ENCODE data around the gene IFTAP.
"Not testable (repeated sequence)": the region's sequence is repeated elsewhere in the genome, so short reads cannot be mapped to it uniquely, and the experiment has no call there.

IFTAP gene

DNA sequence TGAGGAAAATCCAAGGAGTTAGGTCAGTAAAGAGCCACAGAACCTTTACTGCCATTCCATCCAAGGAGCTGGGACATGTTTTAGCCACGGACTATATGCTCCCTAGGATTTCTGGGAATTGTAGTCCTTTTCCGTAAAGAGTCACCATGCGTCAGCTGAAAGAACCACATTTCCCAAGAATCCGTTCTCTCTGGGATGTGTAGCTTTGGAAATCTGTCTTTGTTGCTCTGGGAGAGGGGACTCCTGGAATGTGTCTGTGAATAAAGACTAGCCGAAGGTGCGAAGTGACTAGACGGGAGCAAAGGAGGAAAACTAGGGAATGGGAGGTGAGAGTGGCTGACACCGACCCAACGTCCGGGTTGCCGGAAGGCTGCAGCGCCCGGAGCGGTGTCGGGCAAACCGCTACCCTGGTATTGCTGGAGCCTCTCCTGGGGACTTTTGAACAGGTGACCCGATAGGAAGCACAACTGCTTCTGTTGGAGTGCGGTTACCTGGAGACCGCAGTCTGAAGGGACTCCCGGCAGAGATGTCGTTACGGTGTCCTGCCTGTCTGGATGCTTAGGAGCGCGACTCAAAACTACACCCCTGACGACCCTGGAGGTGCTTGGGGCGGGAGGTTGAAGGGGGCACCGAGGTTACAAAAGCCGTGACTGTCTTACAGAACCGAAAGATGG is at the start of gene IFTAP:
IFTAP (plus strand) TSS at position 187 of the 674 bp plus-strand sequence. CDS start 15,602 bp downstream, outside the sequence.
- peak in 1 of 2 experiments; percentile 3 for DNase-seq (ENCODE audit: low read depth in 2 of 2)

GRCh38 chr11:36550385-36551115 is 43.8 kb upstream of the IFTAP start:
- DNase-seq (ENCODE audit: low read depth in 2 of 2), result no peak

GRCh38 chr11:36557390-36557789 is 36.9 kb upstream of the IFTAP start:
- not testable (repeated sequence) for DNase-seq (ENCODE audit: low read depth in 2 of 2)

GRCh38 chr11:36557991-36558390 is 36.3 kb upstream of the IFTAP start:
- DNase-seq (ENCODE audit: low read depth in 2 of 2), result no peak

GRCh38 chr11:36558571-36559413 is 35.5 kb upstream of the IFTAP start:
- DNase-seq (ENCODE audit: low read depth in 2 of 2), result no peak

DNA sequence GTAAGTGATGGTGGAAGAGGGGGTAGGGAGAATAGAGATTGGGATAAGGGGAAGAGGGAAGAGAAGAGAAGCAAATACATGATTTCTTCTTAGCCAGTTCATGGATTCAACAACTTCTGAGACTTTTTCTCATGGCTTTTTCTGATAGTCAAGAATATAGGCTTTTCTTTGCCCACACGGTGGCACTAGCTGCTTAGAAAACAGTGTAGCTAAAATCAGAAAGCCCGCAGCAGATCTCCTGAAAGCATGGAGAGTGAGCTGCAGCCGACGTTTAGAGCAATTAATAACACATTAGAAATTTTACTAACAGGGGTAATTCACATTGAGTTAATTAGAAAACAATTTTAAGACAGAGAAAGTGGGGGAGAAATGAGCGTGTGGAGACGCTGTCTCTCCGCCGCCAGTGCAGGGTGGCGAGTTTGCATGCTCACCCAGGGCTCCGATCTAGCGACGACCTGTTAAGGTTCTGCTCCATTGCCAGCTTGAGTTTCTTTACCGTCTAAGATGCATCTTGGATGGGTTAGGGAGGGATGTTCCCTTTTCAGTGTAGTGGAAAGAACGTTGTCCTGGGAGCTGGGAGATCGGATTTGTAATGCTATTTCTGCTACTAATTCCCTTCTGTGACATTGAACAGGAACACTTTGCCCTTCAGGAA is 29.8 kb upstream of the IFTAP start:
- DNase-seq (ENCODE audit: low read depth in 2 of 2), result peak in 1 of 2 experiments; percentile 6

- DNase-seq (ENCODE audit: low read depth in 2 of 2), result no peak
Observed at GRCh38 chr11:36565031-36565610, 29.2 kb upstream of the IFTAP start.

DNA sequence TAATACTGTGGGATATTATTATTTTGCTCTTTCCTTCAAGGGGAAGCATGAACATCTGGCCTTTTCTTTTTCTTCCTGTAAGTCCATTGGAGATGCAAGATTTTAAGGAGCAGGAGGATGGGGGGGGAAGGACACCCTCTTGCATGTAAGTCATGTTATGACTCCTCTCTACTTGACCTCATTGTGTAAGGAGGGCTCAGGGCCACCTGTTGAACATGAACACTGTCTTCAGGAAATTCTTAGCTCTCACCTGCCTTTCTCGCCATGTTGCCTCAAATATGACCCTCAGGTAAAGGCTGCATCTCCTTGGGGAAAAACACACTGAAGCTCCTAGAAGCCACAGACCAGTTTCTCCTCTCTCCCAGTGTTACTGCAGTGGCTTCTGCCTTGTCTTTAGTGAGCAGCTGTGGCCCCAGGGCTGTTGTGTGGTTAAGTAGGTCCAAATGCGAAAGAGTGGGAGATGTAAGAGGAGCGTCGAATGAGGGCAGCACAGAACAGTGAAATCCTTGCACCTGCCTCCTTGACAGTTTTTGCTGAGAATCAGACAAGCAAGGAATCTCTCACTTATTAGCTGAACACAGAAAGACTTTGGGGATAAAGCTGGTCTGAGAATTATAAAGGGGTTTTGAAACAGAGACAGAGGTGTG is 27.8 kb upstream of the IFTAP start:
- DNase-seq (ENCODE audit: low read depth in 2 of 2), result no peak

GRCh38 chr11:36567694-36568093 is 26.6 kb upstream of the IFTAP start, which contains the start of gene RAG1:
Gene RAG1 (plus strand): TSS chr11:36568007. CDS start chr11:36573305, 5,298 bp downstream.
- no peak for DNase-seq (ENCODE audit: low read depth in 2 of 2)

GRCh38 chr11:36569095-36569494 is 25.2 kb upstream of the IFTAP start:
- DNase-seq (ENCODE audit: low read depth in 2 of 2), result no peak

- no peak for DNase-seq (ENCODE audit: low read depth in 2 of 2)
Observed at GRCh38 chr11:36574486-36574885, 19.8 kb upstream of the IFTAP start.

DNA sequence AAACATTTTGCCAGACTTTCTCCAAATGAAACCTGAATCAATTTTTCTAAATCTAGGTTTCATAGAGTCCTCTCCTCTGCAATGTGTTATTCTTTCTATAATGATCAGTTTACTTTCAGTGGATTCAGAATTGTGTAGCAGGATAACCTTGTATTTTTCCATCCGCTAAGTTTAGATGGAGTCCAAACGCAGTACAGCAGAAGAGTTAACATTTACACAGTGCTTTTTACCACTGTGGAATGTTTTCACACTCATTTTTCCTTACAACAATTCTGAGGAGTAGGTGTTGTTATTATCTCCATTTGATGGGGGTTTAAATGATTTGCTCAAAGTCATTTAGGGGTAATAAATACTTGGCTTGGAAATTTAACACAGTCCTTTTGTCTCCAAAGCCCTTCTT is 16.9 kb upstream of the IFTAP start:
- DNase-seq (ENCODE audit: low read depth in 2 of 2), result no peak

DNA sequence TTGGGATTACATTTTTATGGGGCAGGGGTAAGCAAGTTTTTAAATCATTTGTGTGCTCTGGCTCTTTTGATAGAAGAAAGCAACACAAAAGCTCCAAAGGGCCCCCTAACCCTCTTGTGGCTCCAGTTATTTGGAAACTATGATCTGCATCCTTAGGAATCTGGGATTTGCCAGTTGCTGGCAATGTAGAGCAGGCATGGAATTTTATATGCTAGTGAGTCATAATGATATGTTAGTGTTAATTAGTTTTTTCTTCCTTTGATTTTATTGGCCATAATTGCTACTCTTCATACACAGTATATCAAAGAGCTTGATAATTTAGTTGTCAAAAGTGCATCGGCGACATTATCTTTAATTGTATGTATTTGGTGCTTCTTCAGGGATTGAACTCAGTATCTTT is 16.4 kb upstream of the IFTAP start:
- DNase-seq (ENCODE audit: low read depth in 2 of 2), result no peak

DNA sequence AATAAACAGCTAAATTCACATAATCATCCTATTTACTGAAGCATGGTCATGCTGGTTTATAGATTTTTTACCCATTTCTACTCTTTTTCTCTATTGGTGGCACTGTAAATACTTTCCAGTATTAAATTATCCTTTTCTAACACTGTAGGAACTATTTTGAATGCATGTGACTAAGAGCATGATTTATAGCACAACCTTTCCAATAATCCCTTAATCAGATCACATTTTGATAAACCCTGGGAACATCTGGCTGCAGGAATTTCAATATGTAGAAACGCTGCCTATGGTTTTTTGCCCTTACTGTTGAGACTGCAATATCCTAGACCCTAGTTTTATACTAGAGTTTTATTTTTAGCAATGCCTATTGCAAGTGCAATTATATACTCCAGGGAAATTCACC is 15.8 kb upstream of the IFTAP start:
- DNase-seq (ENCODE audit: low read depth in 2 of 2), result no peak

- DNase-seq (ENCODE audit: low read depth in 2 of 2), result no peak
Observed at GRCh38 chr11:36581536-36581935, 12.8 kb upstream of the IFTAP start.

GRCh38 chr11:36583667-36584066 is 10.6 kb upstream of the IFTAP start:
- no peak for DNase-seq (ENCODE audit: low read depth in 2 of 2)

DNA sequence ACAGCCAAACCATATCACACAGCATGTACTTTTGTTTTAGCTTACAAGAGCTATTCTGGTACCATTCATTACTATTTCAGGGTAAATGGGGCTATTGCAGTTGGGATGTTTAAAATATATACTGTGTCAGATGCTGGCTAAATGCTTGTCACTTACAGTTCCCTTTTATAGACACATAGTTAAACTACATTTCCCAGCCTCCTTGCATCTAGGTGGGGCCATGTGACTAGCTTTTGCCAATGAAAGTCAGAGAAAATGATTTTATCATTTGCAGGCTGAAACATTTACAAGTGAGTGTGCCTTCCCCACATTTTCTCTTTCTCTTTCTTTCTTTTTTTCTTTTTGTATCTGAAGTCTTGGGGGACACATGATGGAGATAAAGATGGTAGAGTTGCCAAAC is 7.8 kb upstream of the IFTAP start:
- no peak for DNase-seq (ENCODE audit: low read depth in 2 of 2)

GRCh38 chr11:36588099-36588498 is 6.2 kb upstream of the IFTAP start:
- no peak for DNase-seq (ENCODE audit: low read depth in 2 of 2)

DNA sequence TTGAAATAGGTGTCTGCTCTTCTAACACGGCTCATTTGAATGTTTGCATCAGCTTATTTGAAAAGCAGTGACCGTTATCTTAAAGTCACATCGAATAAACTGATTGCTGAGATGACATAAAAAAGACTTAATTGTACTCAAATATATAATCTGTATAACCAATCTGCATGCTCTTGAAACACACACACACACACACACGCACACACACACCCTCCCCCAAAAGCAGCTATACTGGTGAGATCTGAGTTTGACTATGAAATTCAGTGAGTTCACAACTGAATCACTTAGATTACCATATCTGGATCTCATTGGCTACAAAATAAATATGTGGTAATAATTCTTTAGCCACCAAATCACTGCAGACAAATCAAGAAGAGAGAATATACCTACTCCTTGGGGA is 3.8 kb upstream of the IFTAP start:
- no peak for DNase-seq (ENCODE audit: low read depth in 2 of 2)

DNA sequence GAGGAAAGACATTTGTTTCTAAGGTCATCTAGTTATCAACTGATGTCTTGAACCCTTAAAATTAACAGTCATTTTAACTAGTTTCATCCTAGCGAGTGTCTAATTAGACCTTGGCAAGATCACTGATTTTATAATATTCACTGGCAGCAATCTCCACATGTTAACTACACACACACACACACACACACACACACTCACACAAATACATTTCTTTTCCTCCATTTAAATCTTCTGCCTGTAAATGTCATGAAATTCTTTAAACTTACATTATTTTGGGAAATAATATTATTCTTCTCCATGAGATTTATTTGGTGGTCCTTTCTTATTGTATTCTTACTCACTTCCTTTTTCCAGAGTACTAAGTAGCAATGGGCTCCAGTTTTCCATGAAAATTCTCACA is 2.9 kb upstream of the IFTAP start:
- DNase-seq (ENCODE audit: low read depth in 2 of 2), result no peak

GRCh38 chr11:36596880-36597279 is 2.6 kb downstream of the IFTAP start:
- DNase-seq (ENCODE audit: low read depth in 2 of 2), result no peak
